Endometrial microvascular endothelial cells (primary cell): Measurements from ENCODE around the gene PDZRN4. TPM values are rescaled to one million over a fixed set of nuclear protein-coding genes. Genes with fewer than 3 reads are reported as not detected.
"Not testable (repeated sequence)": the region's sequence is repeated elsewhere in the genome, so short reads cannot be mapped to it uniquely, and the experiment has no call there.

Source experiments
- in situ Hi-C: cut with HindIII; loops from 2 replicates; pipeline ENCODE4 v1.10.0; 2017; ENCODE audit warnings: low sequenced_read_pairs, low pct_unique_long_range_greater_than_20kb; ENCODE audit errors: inconsistent ontology term
- total RNA-seq: library from RNA; depleted of rRNA; stranded (reverse); fragments of >200 nt; gene quantifications from one replicate; pipeline ENCODE4 v1.2.3, GENCODE V29; 2015; ENCODE audit errors: inconsistent ontology term

PDZRN4 gene
- total RNA-seq, 1 donor from 2014 or later, result not detected

GRCh38 chr12:41271489-41271888, 83.4 kb downstream of the PDZRN4 start:
- in situ Hi-C loops, result no loop called here

- in situ Hi-C loops, result no loop called here
These were observed 86.5 kb downstream of the PDZRN4 start for GRCh38 chr12:41274643-41275042.

GRCh38 chr12:41277100-41277945, 89.2 kb downstream of the PDZRN4 start:
- in situ Hi-C loops, result no loop called here

- in situ Hi-C loops, result no loop called here
These were observed 89.8 kb downstream of the PDZRN4 start for GRCh38 chr12:41277946-41278267.

- in situ Hi-C loops, result not testable (repeated sequence)
These were observed 92.4 kb downstream of the PDZRN4 start for GRCh38 chr12:41280341-41281095.

GRCh38 chr12:41285470-41285869, 97.3 kb downstream of the PDZRN4 start:
- in situ Hi-C loops, result not testable (repeated sequence)

GRCh38 chr12:41286426-41286825, 98.3 kb downstream of the PDZRN4 start:
- in situ Hi-C loops, result no loop called here

- in situ Hi-C loops, result no loop called here
These were observed 99.5 kb downstream of the PDZRN4 start for GRCh38 chr12:41287500-41288141.

- in situ Hi-C loops, result no loop called here
These were observed 100.2 kb downstream of the PDZRN4 start for GRCh38 chr12:41288142-41288811.

- in situ Hi-C loops, result no loop called here
These were observed 101.4 kb downstream of the PDZRN4 start for GRCh38 chr12:41289501-41289900.

- in situ Hi-C loops, result no loop called here
These were observed 104.9 kb downstream of the PDZRN4 start for GRCh38 chr12:41293011-41293410.

GRCh38 chr12:41293461-41293860, 105.3 kb downstream of the PDZRN4 start:
- in situ Hi-C loops, result no loop called here

- in situ Hi-C loops, result no loop called here
These were observed 114.9 kb downstream of the PDZRN4 start for GRCh38 chr12:41302979-41303403.

GRCh38 chr12:41304526-41304925, 116.4 kb downstream of the PDZRN4 start:
- in situ Hi-C loops, result no loop called here

GRCh38 chr12:41310367-41310766, 122.2 kb downstream of the PDZRN4 start:
- in situ Hi-C loops, result no loop called here

- in situ Hi-C loops, result no loop called here
These were observed 123.8 kb downstream of the PDZRN4 start for GRCh38 chr12:41311883-41312282.

- in situ Hi-C loops, result not testable (repeated sequence)
These were observed 124.3 kb downstream of the PDZRN4 start for GRCh38 chr12:41312451-41312850.

- in situ Hi-C loops, result no loop called here
These were observed 137.2 kb downstream of the PDZRN4 start for GRCh38 chr12:41325336-41325735.
